H9 (cell line): ENCODE data around the gene SH3BP5L. TPM values are rescaled to one million over a fixed set of nuclear protein-coding genes. Genes with fewer than 3 reads are reported as not detected.

ENCODE experiments used
- DNase-seq: peaks from one replicate; pipeline ENCODE4 v3.0.0-alpha.2; 2017
- H2AFZ ChIP-seq: one replicate; pipeline ENCODE4 v1.6.1; 2013; ENCODE audit warnings: mild to moderate bottlenecking, low read length, control low read depth, moderate library complexity
- H2AK5ac ChIP-seq: 2 replicates; pipeline ENCODE4 v1.6.1; 2013; ENCODE audit warnings: low read length, control low read depth, mixed read lengths; ENCODE audit not compliant: insufficient read length
- H2BK120ac ChIP-seq: one replicate; pipeline ENCODE4 v1.6.1; 2013; ENCODE audit warnings: low read depth, mild to moderate bottlenecking, low read length, control low read depth, inconsistent platforms; ENCODE audit not compliant: poor library complexity, severe bottlenecking
- H2BK12ac ChIP-seq: 2 replicates; pipeline ENCODE4 v1.6.1; 2013; ENCODE audit warnings: low read length, control low read depth, mixed read lengths, low read depth; ENCODE audit not compliant: insufficient read length
- H2BK15ac ChIP-seq: 2 replicates; pipeline ENCODE4 v1.6.1; 2013; ENCODE audit warnings: low read depth, low read length, control low read depth
- H2BK20ac ChIP-seq: one replicate; pipeline ENCODE4 v1.6.1; 2013; ENCODE audit warnings: low read depth, mild to moderate bottlenecking, low read length, control low read depth, inconsistent platforms; ENCODE audit not compliant: poor library complexity, severe bottlenecking
- H2BK5ac ChIP-seq: 2 replicates; pipeline ENCODE4 v1.6.1; 2013; ENCODE audit warnings: low read length, control low read depth, mixed read lengths; ENCODE audit not compliant: insufficient read length
- H3K14ac ChIP-seq: 2 replicates; pipeline ENCODE4 v1.6.1; 2013; ENCODE audit warnings: low read length, control low read depth; ENCODE audit not compliant: insufficient read depth
- H3K18ac ChIP-seq: 2 replicates; pipeline ENCODE4 v1.6.1; 2013; ENCODE audit warnings: low read depth, mild to moderate bottlenecking, mixed read lengths, low read length, control low read depth; ENCODE audit not compliant: insufficient read length
- H3K23ac ChIP-seq: 2 replicates; pipeline ENCODE4 v1.6.1; 2013; ENCODE audit warnings: low read length, control low read depth, mixed read lengths, low read depth; ENCODE audit not compliant: insufficient read length
- H3K23me2 ChIP-seq: 2 replicates; pipeline ENCODE4 v1.6.1; 2013; ENCODE audit warnings: low read depth, mild to moderate bottlenecking, mixed read lengths, low read length, control low read depth; ENCODE audit not compliant: insufficient read length, poor library complexity, severe bottlenecking
- H3K27ac ChIP-seq: 2 replicates; pipeline ENCODE4 v1.5.1; 2013; ENCODE audit warnings: low read length, control low read depth, mixed read lengths, low read depth; ENCODE audit not compliant: insufficient read length
- H3K27me3 ChIP-seq: 2 replicates; pipeline ENCODE4 v1.6.1; 2013; ENCODE audit warnings: low read length, control low read depth, inconsistent platforms; ENCODE audit not compliant: insufficient read depth
- H3K4ac ChIP-seq: 2 replicates; pipeline ENCODE4 v1.6.1; 2013; ENCODE audit warnings: low read depth, mild to moderate bottlenecking, control low read depth, inconsistent platforms, low read length, moderate library complexity
- H3K4me1 ChIP-seq: 2 replicates; pipeline ENCODE4 v1.6.1; 2013; ENCODE audit warnings: low read length, control low read depth, inconsistent platforms; ENCODE audit not compliant: insufficient read depth
- H3K4me2 ChIP-seq: 2 replicates; pipeline ENCODE4 v1.6.1; 2013; ENCODE audit warnings: low read length, control low read depth, mixed read lengths; ENCODE audit not compliant: insufficient read length, insufficient read depth
- H3K56ac ChIP-seq: 2 replicates; pipeline ENCODE4 v1.6.1; 2013; ENCODE audit warnings: low read depth, mild to moderate bottlenecking, mixed read lengths, low read length, control low read depth; ENCODE audit not compliant: insufficient read length
- H3K79me1 ChIP-seq: 2 replicates; pipeline ENCODE4 v1.6.1; 2013; ENCODE audit warnings: low read depth, mild to moderate bottlenecking, moderate library complexity, low read length, control low read depth, inconsistent platforms; ENCODE audit not compliant: insufficient read depth, poor library complexity, severe bottlenecking
- H3K79me2 ChIP-seq: 2 replicates; pipeline ENCODE4 v1.6.1; 2013; ENCODE audit warnings: low read length, control low read depth, inconsistent platforms; ENCODE audit not compliant: insufficient read depth
- H3K9ac ChIP-seq: 2 replicates; pipeline ENCODE4 v1.6.1; 2013; ENCODE audit warnings: low read length, control low read depth, mixed read lengths; ENCODE audit not compliant: insufficient read length; ENCODE audit errors: extremely low read depth
- H3K9me3 ChIP-seq: one replicate; pipeline ENCODE4 v1.6.1; 2013; ENCODE audit warnings: low read depth, low read length, inconsistent platforms; ENCODE audit not compliant: control insufficient read depth
- H3T11ph ChIP-seq: one replicate; pipeline ENCODE4 v1.6.1; 2013; ENCODE audit warnings: mild to moderate bottlenecking, low read length, control low read depth, inconsistent platforms
- H4K20me1 ChIP-seq: one replicate; pipeline ENCODE4 v1.6.1; 2013; ENCODE audit not compliant: control insufficient read depth, insufficient read length, insufficient read depth
- H4K5ac ChIP-seq: 2 replicates; pipeline ENCODE4 v1.6.1; 2013; ENCODE audit warnings: low read depth, mild to moderate bottlenecking, mixed read lengths, low read length, control low read depth; ENCODE audit not compliant: insufficient read length
- H4K8ac ChIP-seq: replicated peaks from 2 replicates; pipeline ENCODE4 v1.6.1; 2013; ENCODE audit warnings: low read length, control low read depth, mixed read lengths, low read depth; ENCODE audit not compliant: insufficient read length
- H4K91ac ChIP-seq: 2 replicates; pipeline ENCODE4 v1.6.1; 2013; ENCODE audit warnings: low read depth, mild to moderate bottlenecking, moderate library complexity, mixed read lengths, low read length, control low read depth; ENCODE audit not compliant: insufficient read length
- H3K27ac Mint-ChIP-seq, 3 experiments: 2 replicates in 2 of 3; 3 replicates in 1 of 3; pipeline ENCODE4 v1.8.0; 2020 to 2021; ENCODE audit warnings: mixed read lengths in 3 of 3, mild to moderate bottlenecking in 1 of 3, moderate library complexity in 1 of 3
- H3K27me3 Mint-ChIP-seq: 2 replicates; pipeline ENCODE4 v1.8.0; 2021; ENCODE audit warnings: low read depth, mild to moderate bottlenecking, moderate library complexity, mixed read lengths
- H3K36me3 Mint-ChIP-seq, 3 experiments: 2 replicates in 2 of 3; 3 replicates in 1 of 3; pipeline ENCODE4 v1.8.0; 2020 to 2021; ENCODE audit warnings: low read depth in 3 of 3, mixed read lengths in 3 of 3; ENCODE audit not compliant: insufficient read depth in 1 of 3
- H3K4me1 Mint-ChIP-seq, 2 experiments: 2 replicates each; pipeline ENCODE4 v1.8.0; 2020; ENCODE audit warnings: mixed read lengths in 2 of 2
- H3K4me3 Mint-ChIP-seq, 2 experiments: 2 replicates in 1 of 2; 3 replicates in 1 of 2; pipeline ENCODE4 v1.8.0; 2020 to 2021; ENCODE audit warnings: mild to moderate bottlenecking in 2 of 2, mixed read lengths in 2 of 2, moderate library complexity in 1 of 2
- H3K9me3 Mint-ChIP-seq, 2 experiments: 2 replicates in 1 of 2; 3 replicates in 1 of 2; pipeline ENCODE4 v1.8.0; 2020; ENCODE audit warnings: mild to moderate bottlenecking in 2 of 2, mixed read lengths in 2 of 2, moderate library complexity in 1 of 2
- CTCF ChIP-seq: fragments of 200-600 bp; sonication (generic); conservative IDR thresholded peaks from 3 replicates; pipeline ENCODE4 v1.8.0; 2021; ENCODE audit warnings: antibody characterized with exemption, mild to moderate bottlenecking
- WGBS: extraction: QIAGEN DNeasy Blood & Tissue Kit; methylation state at CpG from one replicate; pipeline ENCODE4 v1.1.7; 2013; ENCODE audit warnings: missing lambda C conversion rate, low lambda C conversion rate, mixed read lengths; ENCODE audit not compliant: insufficient read length; ENCODE audit errors: extremely low coverage; 5-methylcytosine and 5-hydroxymethylcytosine counted together
- total RNA-seq: library from RNA; stranded (reverse); gene quantifications from 2 replicates; pipeline ENCODE4 v1.2.1, GENCODE V29; 2021

Gene SH3BP5L
- total RNA-seq, 1 experiment from 2014 or later, result 27.6 TPM

- peak overlapping the region; percentile 95 to 98 (median 98) for H3K27ac Mint-ChIP-seq
- H2BK120ac ChIP-seq, result no peak overlapping the region
- H3K23me2 ChIP-seq, result peaks cover 22% of the 10 kb centered on the region
- H3K4me2 ChIP-seq, result peak overlapping the region; percentile 55
- peak overlapping the region; percentile 53 for H3K9ac ChIP-seq
- H3K23ac ChIP-seq, result no peak overlapping the region
- H4K8ac ChIP-seq, result no peak overlapping the region
- DNase-seq, result peak; percentile 81
- no peak overlapping the region for H2BK12ac ChIP-seq
- peaks cover 0 to 30% (median 26%) of the 10 kb centered on the region in 3 experiments; a peak in 5 of 7 replicates for H3K36me3 Mint-ChIP-seq
- peaks cover 0 to 2% of the 10 kb centered on the region in 2 experiments; a peak in 2 of 5 replicates for H3K9me3 Mint-ChIP-seq
- no peak overlapping the region for H2BK20ac ChIP-seq
- no peak overlapping the region for H3T11ph ChIP-seq
- H3K27me3 Mint-ChIP-seq, result peaks cover 32% of the 10 kb centered on the region
- H3K27ac ChIP-seq, result no peak overlapping the region
- H3K18ac ChIP-seq, result peak overlapping the region; percentile 61
- H3K4me1 ChIP-seq, result no peaks in the 10 kb centered on the region
- no peak overlapping the region for H2BK5ac ChIP-seq
- TF ChIP-seq CTCF, result peak; percentile 63
- no peaks in the 10 kb centered on the region for H4K20me1 ChIP-seq
- no peaks in the 10 kb centered on the region; the same call in 1 of the 2 replicates for H3K27me3 ChIP-seq
- no CpG with 5 or more reads among the region's 45 CpGs for WGBS
- no peaks in the 10 kb centered on the region for H3K79me2 ChIP-seq
- H2BK15ac ChIP-seq, result no peak overlapping the region
- no peak overlapping the region for H3K4ac ChIP-seq
- H3K4me3 Mint-ChIP-seq, result peak overlapping the region; percentile 87 to 92
- no peak overlapping the region for H3K56ac ChIP-seq
- H3K4me1 Mint-ChIP-seq, result peaks cover 17 to 20% of the 10 kb centered on the region in 2 experiments
- no peak overlapping the region for H4K91ac ChIP-seq
- no peak overlapping the region for H2AFZ ChIP-seq
- no peak overlapping the region for H4K5ac ChIP-seq
- no peak overlapping the region for H2AK5ac ChIP-seq
- H3K9me3 ChIP-seq, result no peaks in the 10 kb centered on the region
- no peaks in the 10 kb centered on the region for H3K79me1 ChIP-seq
- H3K14ac ChIP-seq, result peak overlapping the region; percentile 13
These were observed 32.6 kb upstream of the SH3BP5L start for GRCh38 chr1:248858096-248858890.
